Inferior parietal cortex (tissue), 1 donor: Measurements from ENCODE around the gene MYRIP.
"Not testable (repeated sequence)": the region's sequence is repeated elsewhere in the genome, so short reads cannot be mapped to it uniquely, and the experiment has no call there.

Experiments used
- DNase-seq: peaks from one replicate; pipeline ENCODE4 v3.0.0-alpha.2; 2016; ENCODE audit errors: extremely low spot score

MYRIP gene

GRCh38 chr3:40037582-40037981 lies 228.2 kb downstream of the MYRIP start:
- DNase-seq: no peak

- no peak for DNase-seq
Observed at GRCh38 chr3:40042752-40043443, 233.5 kb downstream of the MYRIP start.

- no peak for DNase-seq
Observed at GRCh38 chr3:40043444-40043755, 234.0 kb downstream of the MYRIP start.

DNA sequence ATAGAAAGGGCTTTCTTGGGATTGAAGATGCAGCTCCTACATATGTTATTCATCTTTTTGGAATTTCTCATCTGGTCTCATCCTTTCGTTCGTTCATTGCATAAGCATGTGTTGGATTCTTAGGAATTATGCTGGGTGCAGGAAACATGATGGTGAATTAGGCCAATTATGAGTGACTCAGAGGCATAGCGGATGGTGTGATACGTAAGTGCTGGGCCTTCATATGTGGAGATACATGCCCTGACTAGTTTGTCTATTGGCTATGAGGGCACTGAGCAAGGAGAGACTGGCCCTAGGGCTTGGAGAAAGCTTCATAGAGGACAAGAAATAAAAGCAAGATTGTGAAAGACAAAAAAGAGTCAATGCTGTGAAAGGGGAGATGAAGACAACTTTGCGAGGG lies 235.1 kb downstream of the MYRIP start:
- DNase-seq: no peak

DNA sequence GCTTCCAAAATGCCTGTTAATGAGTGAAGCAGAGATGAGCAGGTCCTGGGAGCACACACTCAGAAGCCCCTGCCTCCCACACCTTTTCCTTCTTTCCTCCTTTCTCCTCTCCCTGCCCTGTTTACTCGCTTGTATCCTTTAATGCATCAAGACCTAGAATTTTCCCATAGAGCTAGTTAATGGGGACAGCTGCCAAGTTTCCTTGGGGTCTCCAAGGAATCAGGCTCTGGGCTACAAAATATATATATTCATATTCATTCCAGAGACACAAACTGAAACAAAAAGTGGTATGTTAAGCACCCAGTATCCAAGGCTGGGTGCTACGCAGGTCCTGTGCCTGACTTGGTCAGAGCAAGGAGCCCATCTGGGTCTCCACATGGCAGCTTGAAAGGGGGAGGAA lies 235.6 kb downstream of the MYRIP start:
- DNase-seq: no peak

- DNase-seq: no peak
Observed at GRCh38 chr3:40046149-40046548, 236.7 kb downstream of the MYRIP start.

- DNase-seq: no peak
Observed at GRCh38 chr3:40047406-40047805, 238.0 kb downstream of the MYRIP start.

GRCh38 chr3:40053663-40054062 lies 244.3 kb downstream of the MYRIP start:
- no peak for DNase-seq

DNA sequence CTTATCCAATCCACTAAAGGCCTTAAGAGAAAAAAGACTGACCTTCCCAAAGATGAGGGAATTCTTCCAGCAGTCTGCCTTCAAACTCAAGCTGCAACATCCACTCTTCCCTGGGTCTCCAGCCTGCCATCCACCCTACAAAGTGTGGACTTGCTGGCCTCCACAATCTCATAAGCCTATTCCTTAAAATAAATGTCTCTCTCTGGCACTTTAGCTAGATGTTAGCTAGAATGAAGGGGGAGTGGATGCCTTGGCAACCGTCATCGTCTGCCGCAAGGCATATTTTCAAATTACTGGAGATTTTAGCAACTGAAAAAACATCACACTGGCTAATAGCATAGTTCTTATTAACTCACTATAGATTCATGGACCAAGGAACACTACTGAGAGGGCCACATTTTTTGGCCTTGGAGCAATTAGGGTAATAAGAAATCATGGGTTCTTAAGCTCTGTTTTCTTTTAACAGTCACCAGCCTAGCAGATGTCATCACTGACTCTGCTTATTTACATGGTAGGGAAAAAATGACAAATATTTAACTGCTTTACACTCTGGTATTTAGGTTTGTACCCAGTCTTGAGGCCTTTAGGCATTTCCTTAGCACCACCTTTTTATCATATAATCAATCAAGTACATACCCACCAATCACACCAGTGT lies 245.3 kb downstream of the MYRIP start:
- DNase-seq: no peak

DNA sequence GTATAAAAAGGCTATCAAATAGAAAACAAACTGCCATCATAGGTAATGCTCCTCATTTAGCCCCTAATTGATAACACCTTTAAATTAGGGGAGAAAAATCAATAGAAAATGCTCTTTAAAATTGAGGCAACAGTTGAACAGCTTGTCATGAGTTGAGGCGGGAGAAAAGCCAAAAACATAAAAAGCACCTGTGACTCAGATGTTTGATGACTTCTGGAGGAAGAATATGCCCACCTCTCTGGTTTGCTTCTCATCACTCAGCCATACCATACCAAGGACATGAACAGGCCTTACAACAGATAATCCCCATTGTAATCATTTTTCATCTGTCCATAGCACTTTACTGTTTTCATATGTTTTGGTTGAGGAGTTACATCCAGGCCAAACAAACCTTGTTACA lies 246.0 kb downstream of the MYRIP start:
- no peak for DNase-seq

- DNase-seq: no peak
Observed at GRCh38 chr3:40055956-40056355, 246.5 kb downstream of the MYRIP start.

DNA sequence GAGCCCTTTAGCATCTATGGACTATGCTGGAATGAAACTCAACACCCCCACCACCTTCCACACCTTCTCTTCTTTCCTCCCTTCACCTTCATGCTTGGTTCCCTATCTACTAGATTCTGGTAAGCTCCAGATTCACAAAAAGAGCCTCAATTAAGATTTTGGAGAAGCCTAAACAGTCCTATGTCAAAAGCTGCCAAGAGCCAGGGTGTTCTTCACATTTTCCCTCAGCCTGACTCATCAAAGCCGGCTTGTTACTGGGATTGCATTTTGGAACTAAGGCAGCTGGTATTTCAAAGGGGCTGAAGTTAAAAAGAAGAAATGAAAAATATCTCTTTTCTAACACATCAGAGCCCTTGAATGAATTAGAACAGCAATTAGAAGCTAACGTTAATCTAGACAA lies 247.7 kb downstream of the MYRIP start:
- peak; percentile 56 for DNase-seq

DNA sequence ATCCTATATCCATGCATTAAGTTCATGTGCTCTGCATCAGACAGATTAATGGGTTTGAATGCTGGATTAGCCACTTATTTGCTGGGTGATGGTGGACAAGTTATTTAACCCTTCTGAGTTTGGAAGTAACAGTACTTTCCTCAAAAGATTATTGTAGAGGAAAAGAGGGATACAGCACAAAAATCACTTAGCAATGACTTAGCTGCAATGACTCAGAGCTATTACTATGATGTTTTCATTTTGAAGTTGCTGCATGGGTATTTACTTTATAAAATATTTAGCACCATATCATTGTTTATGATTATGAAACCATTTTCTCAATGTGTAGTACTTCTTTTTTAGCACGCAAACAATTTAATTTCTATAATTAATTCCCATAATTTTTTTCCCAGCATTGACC lies 248.4 kb downstream of the MYRIP start:
- no peak for DNase-seq

DNA sequence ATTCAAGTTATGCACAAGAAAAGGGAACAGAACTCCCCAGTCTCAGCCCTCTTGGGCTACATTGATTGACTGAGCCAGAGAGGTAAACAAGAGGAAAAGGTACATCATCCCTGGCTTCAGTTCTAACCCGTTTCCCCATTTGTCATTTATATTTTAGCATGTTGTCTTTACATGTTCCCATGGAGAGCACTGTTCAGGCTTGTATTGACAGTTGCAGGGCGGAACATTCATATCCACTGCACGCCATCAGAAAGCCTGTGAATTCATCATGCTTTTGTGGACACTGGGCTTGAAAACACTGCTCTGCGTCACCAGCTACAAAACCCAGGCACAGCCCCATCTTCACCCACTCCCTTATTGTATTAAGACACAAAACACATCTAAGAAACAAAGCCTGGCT lies 259.2 kb downstream of the MYRIP start:
- no peak for DNase-seq

DNA sequence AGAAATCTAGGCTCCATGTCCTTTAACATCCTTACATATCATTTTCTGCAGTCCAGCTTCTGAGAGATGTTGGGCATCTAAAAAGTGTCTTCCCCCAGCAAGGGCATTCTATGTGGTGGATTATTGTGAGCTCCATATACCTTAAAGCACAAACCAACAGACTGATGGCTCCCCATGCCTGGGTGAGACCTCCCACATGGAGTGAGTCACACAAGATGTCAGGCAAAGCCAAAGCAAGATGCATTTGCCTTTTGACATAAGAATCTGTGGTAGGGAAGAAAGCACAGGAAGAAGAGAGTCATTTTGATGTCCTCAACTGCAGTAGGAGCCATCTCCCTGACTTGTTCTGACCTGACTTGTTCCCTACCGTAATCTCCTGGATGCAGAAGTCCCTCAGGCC lies 261.4 kb downstream of the MYRIP start:
- no peak for DNase-seq

GRCh38 chr3:40071683-40072238 lies 262.4 kb downstream of the MYRIP start:
- DNase-seq: no peak

- no peak for DNase-seq
Observed at GRCh38 chr3:40073310-40074007, 264.1 kb downstream of the MYRIP start.

- not testable (repeated sequence) for DNase-seq
Observed at GRCh38 chr3:40077139-40077538, 267.7 kb downstream of the MYRIP start.

DNA sequence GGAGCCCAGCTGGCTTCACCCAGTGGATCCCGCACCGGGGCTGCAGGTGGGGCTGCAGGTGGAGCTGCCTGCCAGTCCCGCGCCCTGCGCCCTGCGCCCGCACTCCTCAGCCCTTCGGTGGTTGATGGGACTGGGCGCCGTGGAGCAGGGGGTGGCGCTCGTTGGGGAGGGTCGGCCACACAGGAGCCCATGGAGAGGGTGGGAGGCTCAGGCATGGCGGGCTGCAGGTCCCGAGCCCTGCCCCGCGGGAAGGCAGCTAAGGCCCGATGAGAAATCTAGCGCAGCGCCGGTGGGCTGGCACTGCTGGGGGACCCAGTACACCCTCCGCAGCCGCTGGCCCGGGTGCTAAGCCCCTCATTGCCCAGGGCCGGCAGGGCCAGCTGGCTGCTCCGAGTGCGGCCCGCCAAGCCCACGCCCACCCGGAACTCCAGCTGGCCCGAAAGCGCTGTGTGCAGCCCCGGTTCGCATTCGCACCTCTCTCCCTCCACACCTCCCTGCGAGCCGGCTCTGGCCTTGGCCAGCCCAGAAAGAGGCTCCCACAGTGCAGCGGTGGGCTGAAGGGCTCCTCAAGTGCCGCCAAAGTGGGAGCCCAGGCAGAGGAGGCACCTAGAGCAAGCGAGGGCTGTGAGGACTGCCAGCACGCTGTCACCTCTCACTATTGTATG lies 268.6 kb downstream of the MYRIP start:
- DNase-seq: not testable (repeated sequence)

- no peak for DNase-seq
Observed at GRCh38 chr3:40078590-40078989, 269.2 kb downstream of the MYRIP start.

DNA sequence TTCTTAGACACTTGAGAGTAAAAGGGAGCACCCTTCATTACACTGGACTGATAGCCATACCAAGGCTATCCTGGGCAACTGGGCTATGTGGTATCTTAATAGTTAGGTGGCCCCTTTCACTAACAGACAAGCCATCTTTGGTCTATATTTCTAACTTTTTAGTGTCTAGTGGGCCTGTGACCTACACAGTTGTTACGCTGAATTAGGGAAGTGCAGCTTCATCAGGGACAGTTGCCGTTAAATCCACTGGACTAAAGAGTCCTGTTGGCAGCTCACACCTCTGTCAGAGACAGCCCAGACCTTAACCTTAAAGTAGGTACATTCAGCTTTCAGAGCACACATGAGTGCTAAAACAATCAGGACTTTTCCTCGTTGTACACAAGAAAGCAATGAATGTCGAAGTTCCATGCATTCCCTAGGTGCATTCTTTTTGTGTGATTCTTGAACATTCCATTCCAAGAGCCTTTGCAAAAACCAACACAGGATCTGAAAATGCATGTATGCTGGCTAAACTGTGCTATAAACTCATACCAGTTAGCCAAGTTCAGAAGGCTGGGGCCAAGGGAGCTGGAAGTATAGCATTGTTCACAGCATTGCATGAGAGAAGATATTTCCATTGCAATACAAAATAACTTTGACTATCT lies 269.9 kb downstream of the MYRIP start:
- no peak for DNase-seq

GRCh38 chr3:40079847-40080240 lies 270.4 kb downstream of the MYRIP start:
- no peak for DNase-seq
